Fibroblast of the aortic adventitia (primary cell): ENCODE data around the gene SMIM5. TPM values are rescaled to one million over a fixed set of nuclear protein-coding genes. Genes with fewer than 3 reads are reported as not detected.
"Not testable (repeated sequence)": the region's sequence is repeated elsewhere in the genome, so short reads cannot be mapped to it uniquely, and the experiment has no call there.

ENCODE experiments used
- DNase-seq: peaks from one replicate; pipeline ENCODE4 v3.0.0-alpha.2; 2010; ENCODE audit warnings: low read depth
- H3K4me3 ChIP-seq: 2 replicates; pipeline ENCODE4 v1.5.1; 2011; ENCODE audit warnings: low read depth, mild to moderate bottlenecking, control low read depth, low read length, moderate library complexity
- CTCF ChIP-seq: IDR thresholded peaks from 2 replicates; pipeline ENCODE4 v1.5.1; 2011; ENCODE audit warnings: mild to moderate bottlenecking, low read length, control low read depth, inconsistent platforms; ENCODE audit not compliant: insufficient read depth
- total RNA-seq: library from RNA; depleted of rRNA; stranded (reverse); fragments of >200 nt; gene quantifications from 2 replicates; pipeline ENCODE4 v1.2.3, GENCODE V29; 2012; ENCODE audit warnings: low replicate concordance

Gene SMIM5
- total RNA-seq, 1 donor, result not detected

GRCh38 chr17:75590314-75590761, 42.9 kb upstream of the SMIM5 start:
- no peak overlapping the region for H3K4me3 ChIP-seq
- TF ChIP-seq CTCF, result no peak
- no peak for DNase-seq

GRCh38 chr17:75590849-75591721, 42.1 kb upstream of the SMIM5 start:
- DNase-seq, result no peak
- no peak overlapping the region for H3K4me3 ChIP-seq
- no peak for TF ChIP-seq CTCF

- TF ChIP-seq CTCF, result no peak
- DNase-seq, result no peak
- no peak overlapping the region for H3K4me3 ChIP-seq
These were observed 41.4 kb upstream of the SMIM5 start for GRCh38 chr17:75591722-75592302.

- no peak for TF ChIP-seq CTCF
- no peak for DNase-seq
- H3K4me3 ChIP-seq, result no peak overlapping the region
These were observed 40.8 kb upstream of the SMIM5 start for GRCh38 chr17:75592348-75593020.

GRCh38 chr17:75593430-75593829, 39.8 kb upstream of the SMIM5 start:
- H3K4me3 ChIP-seq, DNase-seq: not testable (repeated sequence)

- no peak for DNase-seq
- H3K4me3 ChIP-seq, result no peak overlapping the region
- no peak for TF ChIP-seq CTCF
These were observed 38.5 kb upstream of the SMIM5 start for GRCh38 chr17:75594499-75595283.
